GM19238 (cell line): ENCODE measurements around the gene KMT5B.
A peak's percentile ranks its signal among the peaks of the same experiment; 100 is the strongest.
"Not testable (repeated sequence)": the region's sequence is repeated elsewhere in the genome, so short reads cannot be mapped to it uniquely, and the experiment has no call there.

Experiments used
- DNase-seq: peaks from one replicate; pipeline ENCODE4 v3.0.0; 2011; ENCODE audit warnings: low spot score; ENCODE audit not compliant: insufficient read length

The KMT5B gene

DNA sequence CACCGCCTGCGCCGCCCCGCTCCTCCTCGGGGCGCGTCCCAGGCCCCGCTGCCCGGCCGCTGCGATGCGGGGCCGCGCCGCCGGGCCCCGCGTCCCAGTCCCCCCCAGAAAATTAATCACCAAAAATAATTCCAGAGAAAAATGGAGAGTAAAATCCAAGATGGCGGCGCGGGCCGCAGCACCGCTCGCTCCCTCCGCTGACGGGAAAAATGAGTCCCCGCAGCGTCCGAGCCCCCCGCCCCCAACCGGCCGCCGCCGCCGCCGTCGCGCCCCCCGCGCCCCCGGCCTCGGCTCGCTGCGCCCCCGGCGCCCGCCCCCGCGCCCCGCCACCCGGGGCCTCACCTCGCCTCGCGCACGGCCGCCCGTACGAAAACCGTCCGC lies at the start of gene KMT5B:
TSS of gene KMT5B (minus strand) at position 162 of the 381 bp plus-strand sequence. CDS start 23,220 bp downstream, outside the sequence.
- DNase-seq: peak; percentile 15

DNA sequence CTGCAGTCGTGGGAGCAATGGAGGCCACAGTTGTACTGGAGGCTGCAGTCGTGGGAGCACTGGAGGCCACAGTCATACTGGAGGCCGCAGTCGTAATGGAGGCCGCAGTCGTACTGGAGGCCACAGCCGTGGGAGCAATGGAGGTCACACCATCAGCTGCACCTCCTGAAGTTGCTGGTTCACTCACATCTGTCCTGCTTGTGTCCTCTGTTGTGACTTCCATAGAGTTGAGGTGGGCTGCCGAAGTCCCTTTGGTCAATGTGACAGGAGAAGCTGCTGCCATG lies 49.4 kb upstream of the KMT5B start:
- DNase-seq: no peak

DNA sequence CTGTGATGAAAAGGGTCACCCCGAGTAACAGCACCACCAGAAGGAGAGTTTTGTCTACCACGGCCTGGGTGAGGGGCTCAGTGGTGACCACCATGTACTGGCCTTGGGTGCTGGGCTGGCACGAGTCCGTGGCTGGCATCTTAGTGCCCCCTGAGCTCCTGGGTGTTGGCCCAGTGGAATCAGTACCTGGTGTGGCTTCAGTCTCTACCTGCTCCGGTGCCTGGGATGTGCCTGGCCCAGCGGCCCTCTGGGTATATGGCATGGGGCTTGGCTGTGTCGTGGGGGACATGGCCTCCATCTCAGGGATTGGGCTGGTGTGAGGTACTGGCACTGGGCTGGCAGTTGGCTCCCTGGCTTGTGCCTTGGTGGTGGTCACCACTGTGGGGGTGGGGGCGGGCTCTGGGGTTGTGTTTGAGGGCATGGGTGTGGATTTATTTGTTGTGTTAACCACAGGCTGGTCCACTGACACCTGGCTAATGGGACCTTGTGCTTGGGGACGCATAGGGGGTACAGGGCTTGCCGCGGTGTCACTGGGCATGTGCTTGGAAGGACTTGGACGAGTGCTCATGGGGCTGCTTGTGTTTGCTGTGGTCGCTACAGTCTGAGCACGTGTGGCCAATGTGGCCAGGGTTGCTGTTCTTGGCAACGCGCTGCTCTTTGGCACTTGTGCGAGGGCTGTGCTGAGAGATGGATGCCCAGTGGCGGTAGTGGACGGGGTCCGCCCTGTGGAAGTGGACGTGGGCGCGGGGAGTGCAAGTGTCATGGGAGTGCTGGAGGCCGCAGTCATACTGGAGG lies 48.9 kb upstream of the KMT5B start:
- DNase-seq: no peak

DNA sequence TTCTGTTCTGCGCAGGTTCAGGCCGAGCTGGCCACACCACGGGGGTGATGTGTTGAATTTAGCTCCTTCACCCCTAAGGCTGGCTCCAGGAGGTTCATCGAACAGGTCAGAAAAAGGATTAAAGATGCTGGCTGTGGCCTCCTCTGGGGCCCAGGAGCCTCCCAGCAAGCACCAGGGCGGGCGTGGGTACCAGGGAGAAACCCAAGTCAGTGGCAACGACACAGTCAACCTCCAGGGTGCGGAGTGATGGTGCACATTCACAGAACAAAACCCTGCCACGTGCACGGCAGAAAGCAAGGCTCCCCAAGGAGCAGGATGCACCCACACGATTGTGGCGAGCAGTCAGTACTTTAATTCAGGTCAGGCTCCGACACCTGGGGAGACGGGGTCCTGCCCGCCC lies 47.9 kb upstream of the KMT5B start:
- DNase-seq: no peak

DNA sequence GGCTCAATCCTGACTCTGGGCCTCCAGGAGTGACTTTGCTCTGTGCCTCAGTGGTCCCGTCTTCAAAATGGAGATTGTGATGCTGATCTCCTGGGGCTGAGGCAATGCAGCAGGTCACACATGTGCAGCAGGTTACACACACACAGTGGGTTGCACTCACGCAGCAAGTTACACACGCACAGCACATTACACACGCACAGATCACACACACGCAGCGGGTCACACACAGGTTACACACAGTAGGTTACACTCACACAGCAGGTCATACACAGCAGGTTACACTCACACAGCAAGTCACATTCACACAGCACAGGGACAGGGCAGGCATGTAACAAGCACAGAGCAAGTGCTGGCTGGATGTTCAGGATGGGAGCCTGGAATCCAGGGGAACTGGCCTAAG lies 47.4 kb upstream of the KMT5B start:
- DNase-seq: no peak

DNA sequence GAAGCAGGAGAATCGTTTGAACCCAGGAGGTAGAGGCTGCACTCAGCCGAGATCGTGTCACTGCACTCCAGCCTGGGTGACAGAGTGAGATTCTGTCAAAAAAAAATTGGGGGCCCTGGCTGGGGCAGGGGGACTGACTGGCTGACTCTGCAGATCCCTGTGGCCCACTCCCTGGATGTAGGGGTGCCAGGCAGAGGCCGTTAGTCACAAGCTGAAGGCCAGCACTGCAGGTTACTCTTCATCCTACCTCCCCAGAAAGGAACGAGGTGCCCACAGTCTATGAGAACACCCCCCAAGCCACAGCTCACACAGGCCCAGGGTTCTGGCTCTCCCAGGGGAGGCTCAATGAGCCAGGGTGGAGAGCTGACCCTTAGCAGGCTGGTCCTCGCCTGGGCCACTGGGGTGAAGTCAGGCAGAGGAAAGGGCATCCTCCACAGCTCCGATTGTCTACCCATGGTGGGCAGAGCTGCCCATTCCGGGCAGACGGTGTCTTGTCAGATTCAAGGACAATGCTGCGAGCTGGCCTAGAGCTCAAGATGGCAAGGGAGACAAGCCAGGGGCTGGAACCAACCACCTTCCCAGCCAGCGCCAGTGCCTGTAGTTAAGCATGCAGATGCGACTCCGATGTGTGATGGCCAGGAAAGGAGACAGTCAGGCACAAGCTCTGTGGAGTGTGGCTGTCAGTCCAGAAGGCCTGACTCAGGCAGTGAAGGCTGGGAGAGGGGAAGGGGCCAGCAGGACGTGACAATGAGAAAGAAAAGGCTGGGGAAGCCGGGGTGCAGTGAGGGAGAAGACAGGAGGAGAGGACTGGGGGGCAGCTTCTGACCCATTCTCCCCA lies 46.2 kb upstream of the KMT5B start:
- no peak for DNase-seq

DNA sequence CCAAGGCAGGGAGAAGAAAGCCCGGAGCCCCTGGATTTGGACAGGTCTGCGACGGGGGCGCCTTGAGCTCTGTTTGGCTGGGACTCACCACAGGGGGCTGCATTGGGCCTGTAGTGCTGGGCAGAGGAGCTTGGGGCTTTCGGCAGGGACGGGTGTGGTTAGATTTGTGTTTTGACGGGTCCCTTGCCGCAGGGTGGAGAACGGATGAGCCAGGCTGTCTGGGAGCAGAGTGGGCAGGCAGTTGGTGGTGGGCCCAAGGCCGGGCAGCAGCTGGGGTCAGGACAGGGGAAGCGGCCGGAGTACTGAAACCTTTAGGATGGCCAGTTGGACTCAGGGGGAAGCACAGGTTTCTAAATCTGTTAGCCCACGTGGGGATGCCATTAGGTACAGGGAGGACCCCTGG lies 45.3 kb upstream of the KMT5B start:
- no peak for DNase-seq

DNA sequence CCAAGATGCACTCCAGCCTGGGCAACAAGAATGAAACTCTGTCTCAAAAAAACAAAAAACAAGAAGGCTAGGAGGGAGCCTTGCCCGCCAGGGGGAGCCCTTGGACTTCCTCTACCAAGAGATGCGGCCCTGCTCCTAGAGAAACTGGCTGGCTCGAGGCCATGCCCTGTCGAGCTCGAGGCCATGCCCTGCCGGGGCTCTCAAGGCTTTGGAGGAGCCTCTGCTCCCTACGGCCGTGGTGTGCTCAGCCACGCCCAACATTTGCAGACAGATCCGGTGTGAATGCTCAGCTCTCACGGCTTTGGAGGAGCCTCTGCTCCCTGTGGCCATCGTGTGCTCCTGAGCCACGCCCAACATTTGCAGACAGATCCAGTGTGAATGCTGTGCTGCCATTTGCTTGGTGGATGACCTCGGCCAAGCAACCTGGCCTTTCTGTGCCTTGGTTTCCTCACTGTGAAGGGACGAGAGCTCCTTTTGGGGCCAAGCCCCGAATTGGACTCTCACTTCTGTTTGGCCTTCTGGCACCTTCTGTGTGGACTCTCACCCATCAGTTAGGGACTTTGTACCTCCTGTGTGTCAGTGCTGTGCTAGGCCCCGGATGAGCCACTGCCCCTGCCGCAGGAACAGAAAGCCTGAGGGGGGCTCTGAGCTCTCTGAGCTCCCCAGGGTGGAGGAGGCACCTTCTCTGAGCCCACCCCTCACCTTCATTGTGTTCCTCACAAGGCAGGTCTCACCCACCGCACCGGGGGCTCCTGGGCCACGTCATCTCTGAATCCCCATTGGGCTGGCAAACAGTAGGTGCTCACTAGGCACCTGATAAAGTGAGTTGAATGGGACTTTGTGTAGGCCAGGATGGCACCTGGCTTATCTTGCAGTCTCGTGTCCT lies 44.6 kb upstream of the KMT5B start:
- DNase-seq: peak; percentile 80

DNA sequence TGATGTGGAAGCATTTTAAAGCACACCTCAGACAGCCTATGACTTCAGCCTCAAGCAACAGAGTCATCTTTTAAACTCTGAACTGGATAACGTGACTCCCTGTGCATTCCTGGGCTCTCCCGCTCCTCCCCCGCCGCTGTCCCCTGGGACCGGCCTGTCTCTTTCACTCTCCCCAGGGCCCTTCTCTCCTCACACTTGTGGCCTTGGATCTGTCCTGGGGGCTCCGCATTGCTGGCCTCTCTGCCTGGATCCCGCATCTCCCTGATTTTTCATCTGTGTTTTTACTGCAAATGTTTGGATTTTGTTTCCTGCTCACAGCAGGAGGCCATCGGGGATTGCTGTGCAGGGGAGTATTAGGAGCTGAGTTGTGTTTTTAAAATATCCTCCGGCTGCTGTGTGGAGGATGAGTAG lies 43.2 kb upstream of the KMT5B start:
- no peak for DNase-seq

DNA sequence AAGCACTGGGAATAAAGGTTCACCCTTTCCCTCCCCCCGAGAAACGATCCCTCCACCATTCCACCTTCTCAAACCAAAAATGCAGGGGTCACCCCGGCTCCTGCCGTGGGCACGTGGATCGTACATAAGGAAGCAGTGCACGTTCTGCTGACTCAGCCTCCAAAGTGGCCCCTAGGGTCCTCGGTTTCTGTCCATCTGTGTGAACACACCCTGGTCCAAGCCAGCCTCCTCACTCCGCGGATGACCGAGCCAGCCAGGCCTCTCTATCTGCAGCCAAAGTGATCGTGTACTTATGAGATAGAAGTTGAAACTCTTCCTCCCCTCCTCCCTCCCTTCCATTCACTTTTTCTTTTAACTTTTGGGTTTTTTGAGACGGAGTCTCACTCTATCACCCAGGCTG lies 42.4 kb upstream of the KMT5B start:
- DNase-seq: no peak

DNA sequence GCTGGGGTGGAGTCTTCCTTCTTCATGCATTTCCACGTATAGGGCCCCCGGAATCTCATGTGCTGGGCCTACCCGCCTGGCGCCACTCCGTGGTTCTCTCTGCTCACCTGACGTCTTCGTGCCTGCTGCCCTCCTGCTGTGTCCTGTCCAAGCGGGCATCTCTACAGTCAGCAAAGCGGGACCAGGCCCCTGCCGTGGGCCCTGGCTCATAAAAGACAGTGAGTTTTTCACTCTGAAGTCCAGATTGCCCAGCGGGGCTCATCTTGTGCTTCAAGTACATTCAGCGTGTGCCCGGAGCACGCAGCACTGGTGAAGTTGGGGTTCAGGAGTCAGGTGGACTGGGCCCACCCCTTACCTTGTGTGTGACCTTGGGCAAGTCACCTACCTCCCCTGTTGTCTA lies 41.3 kb upstream of the KMT5B start:
- no peak for DNase-seq

DNA sequence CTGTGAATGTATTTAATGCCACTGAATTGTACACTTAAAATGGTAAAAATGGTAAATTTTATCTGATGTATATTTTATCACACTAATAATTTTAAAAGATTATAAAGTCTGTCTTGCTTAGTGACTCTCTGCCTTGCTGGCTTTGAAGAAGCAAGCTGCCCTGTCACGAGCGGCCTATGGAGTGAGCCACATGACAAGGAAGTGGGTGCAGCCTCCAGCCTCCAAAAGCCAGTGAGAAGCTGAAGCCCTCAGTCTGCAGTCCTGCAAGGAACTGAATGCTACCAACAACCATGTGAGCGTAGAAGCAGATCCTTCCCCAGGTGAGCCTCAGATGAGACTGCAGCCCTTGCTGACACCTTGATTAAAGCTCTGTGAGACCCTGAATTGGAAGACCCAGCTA lies 38.7 kb upstream of the KMT5B start:
- no peak for DNase-seq

DNA sequence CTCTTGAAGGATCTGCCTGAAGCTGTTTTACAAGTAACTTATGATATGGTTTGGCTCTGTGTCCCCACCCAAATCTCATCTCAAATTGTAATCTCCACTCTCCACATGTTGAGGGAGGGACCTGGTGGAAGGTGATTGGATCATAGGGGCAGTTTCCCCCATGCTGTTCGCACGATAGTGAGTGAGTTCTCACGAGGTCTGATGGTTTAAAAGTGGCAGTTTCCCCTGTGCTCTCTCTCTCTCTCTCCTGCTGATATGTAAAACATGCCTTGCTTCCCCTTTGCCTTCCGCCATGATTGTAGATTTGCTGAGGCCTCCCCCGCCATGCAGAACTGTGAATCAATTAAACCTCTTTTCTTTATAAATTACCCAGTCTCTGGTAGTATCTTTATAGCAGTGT lies 31.8 kb upstream of the KMT5B start:
- not testable (repeated sequence) for DNase-seq

DNA sequence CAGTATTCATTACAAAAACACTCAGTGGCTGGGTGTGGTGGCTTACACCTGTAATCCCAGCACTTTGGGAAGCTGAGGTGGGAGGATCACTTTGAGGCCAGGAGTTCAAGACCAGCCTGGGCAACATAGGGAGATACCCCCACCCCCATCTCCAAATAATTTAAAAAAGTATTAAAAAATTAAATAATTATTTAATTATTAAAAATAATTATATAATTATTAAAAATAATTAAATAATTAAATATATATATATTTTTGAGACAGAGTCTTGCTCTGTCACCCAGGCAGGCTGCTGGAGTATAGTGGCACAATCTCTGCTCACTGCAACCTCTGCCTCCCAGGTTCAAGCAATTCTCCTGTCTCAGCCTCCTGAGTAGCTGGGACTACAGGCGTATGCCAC lies 30.8 kb upstream of the KMT5B start:
- DNase-seq: not testable (repeated sequence)

DNA sequence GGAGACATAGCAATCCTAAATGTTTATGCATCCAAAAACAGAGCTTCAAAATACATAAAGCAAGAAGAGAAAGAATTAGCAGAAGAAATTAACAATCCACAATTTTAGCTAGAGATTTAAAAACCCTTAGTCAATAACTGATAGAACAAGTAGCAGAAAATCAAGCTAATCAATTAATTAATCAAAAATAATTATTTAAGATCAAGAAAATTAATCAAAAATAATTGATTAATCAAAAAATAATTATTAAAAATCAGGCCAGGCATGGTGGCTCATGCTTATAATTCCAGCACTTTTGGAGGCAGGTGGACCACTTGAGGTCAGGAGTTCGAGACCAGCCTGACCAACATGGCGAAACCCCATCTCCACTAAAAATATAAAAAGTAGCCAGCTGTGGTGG lies 29.5 kb upstream of the KMT5B start:
- DNase-seq: no peak

DNA sequence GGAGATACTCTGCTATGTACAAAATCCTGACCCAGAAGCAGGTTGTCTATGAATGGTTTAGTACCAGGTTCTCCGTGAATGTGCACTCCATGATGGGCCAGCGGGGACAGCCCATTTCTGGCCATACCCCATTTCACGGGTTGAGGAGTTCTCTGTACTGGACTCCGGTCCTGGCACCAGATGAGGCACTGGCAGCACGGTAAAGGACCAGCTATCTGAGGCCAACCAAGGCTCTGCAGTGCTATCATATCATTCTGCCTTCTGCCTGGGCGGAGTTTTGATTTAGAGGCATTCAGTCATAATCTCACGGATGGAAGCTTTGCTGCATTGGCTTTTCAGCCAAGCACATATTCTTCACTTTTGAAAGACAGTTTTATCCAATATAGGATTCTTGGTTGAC lies 18.5 kb upstream of the KMT5B start:
- no peak for DNase-seq

DNA sequence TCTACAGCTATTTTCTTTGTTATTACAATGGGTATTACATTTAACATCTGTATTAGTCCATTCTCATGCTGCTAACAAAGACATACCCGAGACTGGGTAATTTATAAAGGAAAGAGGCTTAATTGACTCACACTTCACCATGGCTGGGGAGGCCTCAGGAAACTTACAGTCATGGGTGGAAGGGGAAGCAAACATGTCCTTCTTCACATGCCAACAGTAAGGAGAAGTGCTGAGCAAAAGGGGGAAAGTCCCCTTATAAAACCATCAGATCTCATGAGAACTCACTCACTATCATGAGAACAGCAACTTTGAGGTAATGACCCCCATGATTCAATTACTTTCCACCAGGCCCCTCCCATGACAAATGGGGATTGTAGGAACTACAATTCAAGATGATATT lies 16.5 kb upstream of the KMT5B start:
- DNase-seq: no peak

DNA sequence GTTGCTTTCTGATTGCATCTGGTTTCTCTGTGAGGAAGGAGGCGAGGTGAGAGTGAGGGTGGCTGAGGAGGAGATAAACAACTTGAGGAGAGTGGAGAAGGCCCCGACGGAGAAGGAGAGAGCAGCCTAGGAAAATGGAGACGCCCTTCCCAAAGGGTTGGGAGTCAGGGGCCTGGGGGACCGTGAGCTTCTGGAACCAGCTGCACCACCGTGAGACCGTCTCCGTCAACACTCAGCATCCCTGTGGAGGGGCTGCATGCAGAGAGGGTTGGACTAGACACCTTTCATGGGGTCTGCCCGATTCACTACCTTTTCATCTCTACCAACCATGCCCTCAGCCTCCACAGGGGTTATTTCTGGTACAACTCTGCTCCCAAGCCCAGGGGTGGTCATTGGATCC lies 13.3 kb upstream of the KMT5B start:
- DNase-seq: no peak

DNA sequence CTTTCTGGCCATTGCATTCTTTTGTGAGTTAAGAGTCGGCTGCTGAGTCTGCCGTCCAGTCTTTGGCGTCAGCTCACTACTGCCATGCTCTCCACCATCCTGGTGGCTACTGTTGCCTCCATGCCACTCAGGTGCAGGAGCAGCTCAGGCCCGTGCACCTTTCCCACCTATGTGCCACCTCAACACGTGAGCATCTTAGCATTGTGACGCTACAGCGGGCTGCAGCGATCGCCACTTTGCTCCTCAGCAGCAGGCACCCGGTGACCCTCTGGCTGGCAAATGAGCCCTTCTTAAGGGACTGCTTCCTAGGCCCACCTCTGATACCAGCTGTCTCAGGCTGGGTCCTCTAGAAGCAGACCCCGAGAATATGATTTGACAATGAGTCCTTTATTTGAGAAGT lies 11.5 kb upstream of the KMT5B start:
- no peak for DNase-seq

DNA sequence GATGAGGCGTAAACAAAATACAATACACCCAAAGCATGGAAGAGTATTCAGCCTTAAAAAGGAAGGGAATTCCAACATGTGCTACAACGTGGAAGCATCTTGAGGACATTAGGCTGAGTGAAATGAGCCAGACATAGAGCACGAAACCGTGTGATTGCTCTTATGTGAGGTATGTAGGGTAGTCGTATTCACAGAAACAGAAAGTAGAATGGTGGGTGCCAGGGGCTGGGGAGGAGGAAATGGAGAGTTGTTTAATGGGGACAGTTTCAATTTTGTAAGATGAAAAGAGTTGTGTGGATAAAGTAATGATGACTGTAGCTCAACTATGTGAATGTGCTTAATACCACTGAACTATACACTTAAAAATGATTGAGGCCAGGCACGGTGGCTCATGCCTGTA lies 10.2 kb upstream of the KMT5B start:
- no peak for DNase-seq

DNA sequence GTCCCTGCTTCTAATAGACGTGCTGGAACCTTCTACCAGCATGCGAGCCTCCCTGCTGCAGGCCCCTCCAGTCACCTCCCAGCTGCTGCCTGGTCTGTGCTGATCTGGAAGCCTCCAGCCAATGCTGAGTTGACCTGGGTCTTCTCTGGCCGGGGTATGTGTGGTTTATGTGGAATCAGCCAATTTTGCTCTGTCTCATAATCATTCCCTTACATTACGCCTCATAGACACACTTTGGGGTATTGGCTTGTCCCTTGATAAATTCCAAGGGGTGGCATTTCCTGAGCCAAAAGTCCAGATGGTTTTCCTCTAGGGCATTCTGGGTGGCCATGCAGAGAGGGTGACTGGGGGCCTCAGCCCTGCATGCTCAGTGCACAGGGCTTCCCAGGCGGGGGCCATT lies 8.3 kb upstream of the KMT5B start:
- no peak for DNase-seq
